OCI-LY1 (cell line): ENCODE data around the gene SDK2.

ENCODE experiments used
- EZH2 ChIP-seq: fragments of 200-600 bp; sonication (generic), shearing (Covaris generic); IDR thresholded peaks from 2 replicates; pipeline ENCODE4 v1.8.0; 2017; ENCODE audit warnings: borderline replicate concordance, mixed run types, mild to moderate bottlenecking, antibody characterized with exemption, low read length, moderate library complexity, mixed read lengths
- TF ChIP-seq, protein P1 (sequence below): fragments of 200-600 bp; sonication (generic), shearing (Covaris generic); IDR thresholded peaks from 2 replicates; pipeline ENCODE4 v1.5.1; 2017; ENCODE audit warnings: mild to moderate bottlenecking, antibody characterized with exemption, low read length, moderate library complexity, mixed read lengths

DNA sequence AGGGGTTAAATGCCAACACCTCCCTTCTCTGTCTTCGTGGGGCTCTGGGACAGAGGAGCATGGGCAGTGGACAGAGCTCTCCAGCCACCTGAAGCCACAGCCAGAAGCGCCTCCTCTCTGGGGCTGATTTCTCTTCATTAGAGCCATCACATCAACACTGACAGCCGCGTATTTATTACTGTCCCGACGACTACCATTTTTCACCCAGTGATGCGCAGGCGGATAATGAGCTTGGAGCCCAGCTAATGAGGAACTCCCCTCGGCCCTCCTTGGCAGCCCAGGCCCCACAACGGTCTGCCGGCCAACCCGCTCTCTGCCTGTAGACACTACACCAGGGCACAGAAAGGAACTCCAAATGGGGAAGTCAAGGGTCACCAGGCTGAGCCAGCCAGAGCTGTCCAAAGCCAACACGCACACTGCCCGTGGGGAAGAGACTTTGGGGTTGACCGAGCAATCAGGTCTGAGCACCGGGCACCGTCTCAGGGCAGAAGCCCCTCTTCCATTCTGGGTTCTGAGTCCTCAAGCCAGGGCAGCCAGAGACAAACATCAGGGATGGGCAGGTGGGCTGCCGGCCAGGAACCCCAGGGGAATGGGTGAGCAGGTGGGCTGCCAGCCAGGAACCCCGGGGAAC, 13.2 kb downstream of the SDK2 start:
- TF ChIP-seq, protein P1, sequence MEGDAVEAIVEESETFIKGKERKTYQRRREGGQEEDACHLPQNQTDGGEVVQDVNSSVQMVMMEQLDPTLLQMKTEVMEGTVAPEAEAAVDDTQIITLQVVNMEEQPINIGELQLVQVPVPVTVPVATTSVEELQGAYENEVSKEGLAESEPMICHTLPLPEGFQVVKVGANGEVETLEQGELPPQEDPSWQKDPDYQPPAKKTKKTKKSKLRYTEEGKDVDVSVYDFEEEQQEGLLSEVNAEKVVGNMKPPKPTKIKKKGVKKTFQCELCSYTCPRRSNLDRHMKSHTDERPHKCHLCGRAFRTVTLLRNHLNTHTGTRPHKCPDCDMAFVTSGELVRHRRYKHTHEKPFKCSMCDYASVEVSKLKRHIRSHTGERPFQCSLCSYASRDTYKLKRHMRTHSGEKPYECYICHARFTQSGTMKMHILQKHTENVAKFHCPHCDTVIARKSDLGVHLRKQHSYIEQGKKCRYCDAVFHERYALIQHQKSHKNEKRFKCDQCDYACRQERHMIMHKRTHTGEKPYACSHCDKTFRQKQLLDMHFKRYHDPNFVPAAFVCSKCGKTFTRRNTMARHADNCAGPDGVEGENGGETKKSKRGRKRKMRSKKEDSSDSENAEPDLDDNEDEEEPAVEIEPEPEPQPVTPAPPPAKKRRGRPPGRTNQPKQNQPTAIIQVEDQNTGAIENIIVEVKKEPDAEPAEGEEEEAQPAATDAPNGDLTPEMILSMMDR = no peak
- TF ChIP-seq EZH2 = no peak
